ENCODE results near the gene SERP1.
A peak's percentile ranks its signal among the peaks of the same experiment; 100 is the strongest.

Gene SERP1

GRCh38 chr3:150547045-150547741 is 897 bp upstream of the SERP1 start:
- no peak for TF ChIP-seq CTCF (IDR thresholded peaks at IDR 0.05; ENCODE audit: control insufficient read depth, extremely low read depth, insufficient read depth)
- no peak for DNase-seq (ENCODE audit: low read depth)
- H3K4me3 ChIP-seq (ENCODE audit: low read depth, low read length) = peak overlapping the region; percentile 98

GRCh38 chr3:150545419-150546225 is 674 bp downstream of the SERP1 start:
- DNase-seq (ENCODE audit: low read depth) = no peak
- peak overlapping the region; percentile 98 for H3K4me3 ChIP-seq (ENCODE audit: low read depth, low read length)
- peak; percentile 9; the same call in 1 of the 2 replicates for TF ChIP-seq CTCF (IDR thresholded peaks at IDR 0.05; ENCODE audit: control insufficient read depth, extremely low read depth, insufficient read depth)

GRCh38 chr3:150544726-150545125 is 1.6 kb downstream of the SERP1 start:
- TF ChIP-seq CTCF (IDR thresholded peaks at IDR 0.05; ENCODE audit: control insufficient read depth, extremely low read depth, insufficient read depth) = no peak
- DNase-seq (ENCODE audit: low read depth) = no peak
- peak overlapping the region; percentile 98 for H3K4me3 ChIP-seq (ENCODE audit: low read depth, low read length)

- no peak overlapping the region for H3K4me3 ChIP-seq (ENCODE audit: low read depth, low read length)
- no peak for TF ChIP-seq CTCF (IDR thresholded peaks at IDR 0.05; ENCODE audit: control insufficient read depth, extremely low read depth, insufficient read depth)
- no peak for DNase-seq (ENCODE audit: low read depth)
These were observed 2.3 kb downstream of the SERP1 start for GRCh38 chr3:150544041-150544440.

- TF ChIP-seq CTCF (IDR thresholded peaks at IDR 0.05; ENCODE audit: control insufficient read depth, extremely low read depth, insufficient read depth) = no peak
- H3K4me3 ChIP-seq (ENCODE audit: low read depth, low read length) = no peak overlapping the region
These were observed 2.8 kb downstream of the SERP1 start for GRCh38 chr3:150543531-150543930.

GRCh38 chr3:150543128-150543527 is 3.2 kb downstream of the SERP1 start:
- no peak for DNase-seq (ENCODE audit: low read depth)
- no peak overlapping the region for H3K4me3 ChIP-seq (ENCODE audit: low read depth, low read length)
- no peak for TF ChIP-seq CTCF (IDR thresholded peaks at IDR 0.05; ENCODE audit: control insufficient read depth, extremely low read depth, insufficient read depth)

More at GRCh38 chr3:150543531-150543930, 2.8 kb downstream of the SERP1 start:
- no peak for DNase-seq (ENCODE audit: low read depth)

Data from LNCaP clone FGC (cell line).